Suprapubic skin (tissue), 4 donors: ENCODE results near the gene MCM9.

Experiments used
- CTCF ChIP-seq, 2 donors: fragments of 200-600 bp in 1 of 2; fragments of 450-650 bp in 1 of 2; sonication (generic) in 1 of 2; IDR thresholded peaks; one replicate each; pipeline ENCODE4 v1.5.1; 2016 to 2019; ENCODE audit warnings: antibody characterized with exemption in 2 of 2, mild to moderate bottlenecking in 1 of 2, moderate library complexity in 1 of 2
- EP300 ChIP-seq: sonication (generic); formaldehyde crosslinking; IDR thresholded peaks from one replicate; pipeline ENCODE4 v1.6.1; 2017; ENCODE audit warnings: antibody characterized with exemption
- POLR2A ChIP-seq, 2 donors: fragments of 450-650 bp; IDR thresholded peaks; one replicate each; pipeline ENCODE4 v1.6.1; 2017; ENCODE audit warnings: antibody characterized with exemption in 2 of 2, mild to moderate bottlenecking in 2 of 2, moderate library complexity in 2 of 2
- POLR2AphosphoS5 ChIP-seq, 3 donors: sonication (generic); formaldehyde crosslinking; IDR thresholded peaks; one replicate each; pipeline ENCODE4 v1.6.1; 2017; ENCODE audit warnings: antibody characterized with exemption in 3 of 3

GRCh38 chr6:118772886-118773285 lies 162.1 kb downstream of the MCM9 start:
- TF ChIP-seq CTCF (IDR thresholded peaks at IDR 0.05) = no peak
- no peak for TF ChIP-seq POLR2AphosphoS5 (IDR thresholded peaks at IDR 0.05)
- no peak for TF ChIP-seq POLR2A (IDR thresholded peaks at IDR 0.05)
- TF ChIP-seq EP300 = no peak
